ENCODE measurements around the gene IMPA2. TPM values are rescaled to one million over a fixed set of nuclear protein-coding genes. Genes with fewer than 3 reads are reported as not detected.

The IMPA2 gene
- total RNA-seq, 1 donor from 2014 or later = 53.4 TPM

GRCh38 chr18:12008842-12009580 is 27.7 kb downstream of the IMPA2 start:
- Mint-ChIP-seq H3K9me3 (ENCODE audit: low read depth) (no peaks in the 10 kb centered on the region), H3K27ac (peak overlapping the region; percentile 76), H3K27me3 (no peaks in the 10 kb centered on the region), H3K4me3 (ENCODE audit: low read depth) (no peak overlapping the region), H3K36me3 (ENCODE audit: insufficient read depth) (peaks cover 10% of the 10 kb centered on the region), H3K4me1 (ENCODE audit: low read depth) (peaks cover 6% of the 10 kb centered on the region)
- no peak for TF ChIP-seq CTCF (IDR thresholded peaks at IDR 0.05; ENCODE audit: unreplicated experiment)
- DNase-seq (ENCODE audit: low spot score, unreplicated experiment) = no peak

- H3K36me3 Mint-ChIP-seq (ENCODE audit: insufficient read depth) = peaks cover 12% of the 10 kb centered on the region
- peak overlapping the region; percentile 71 for H3K27ac Mint-ChIP-seq
- H3K4me1 Mint-ChIP-seq (ENCODE audit: low read depth) = peaks cover 6% of the 10 kb centered on the region
- H3K27me3 Mint-ChIP-seq = no peaks in the 10 kb centered on the region
- H3K4me3 Mint-ChIP-seq (ENCODE audit: low read depth) = no peak overlapping the region
- DNase-seq (ENCODE audit: low spot score, unreplicated experiment) = no peak
- no peak for TF ChIP-seq CTCF (IDR thresholded peaks at IDR 0.05; ENCODE audit: unreplicated experiment)
- no peaks in the 10 kb centered on the region for H3K9me3 Mint-ChIP-seq (ENCODE audit: low read depth)
Observed at GRCh38 chr18:12009581-12010140, 28.4 kb downstream of the IMPA2 start.

GRCh38 chr18:12010187-12010802 is 29.0 kb downstream of the IMPA2 start:
- Mint-ChIP-seq H3K36me3 (ENCODE audit: insufficient read depth) (peaks cover 13% of the 10 kb centered on the region), H3K4me3 (ENCODE audit: low read depth) (no peak overlapping the region)

GRCh38 chr18:12011199-12011956 is 30.1 kb downstream of the IMPA2 start:
- Mint-ChIP-seq H3K27ac (no peak overlapping the region), H3K4me3 (ENCODE audit: low read depth) (no peak overlapping the region), H3K27me3 (no peaks in the 10 kb centered on the region), H3K9me3 (ENCODE audit: low read depth) (no peaks in the 10 kb centered on the region), H3K36me3 (ENCODE audit: insufficient read depth) (peaks cover 13% of the 10 kb centered on the region), H3K4me1 (ENCODE audit: low read depth) (peaks cover 6% of the 10 kb centered on the region)
- no peak for DNase-seq (ENCODE audit: low spot score, unreplicated experiment)
- TF ChIP-seq CTCF (IDR thresholded peaks at IDR 0.05; ENCODE audit: unreplicated experiment) = no peak

More at GRCh38 chr18:12010187-12010802, 29.0 kb downstream of the IMPA2 start:
- Mint-ChIP-seq H3K4me1 (ENCODE audit: low read depth) (peaks cover 6% of the 10 kb centered on the region), H3K9me3 (ENCODE audit: low read depth) (no peaks in the 10 kb centered on the region), H3K27me3 (no peaks in the 10 kb centered on the region), H3K27ac (no peak overlapping the region)
- TF ChIP-seq CTCF (IDR thresholded peaks at IDR 0.05; ENCODE audit: unreplicated experiment) = peak; percentile 16
- no peak for DNase-seq (ENCODE audit: low spot score, unreplicated experiment)

- Mint-ChIP-seq H3K4me1 (ENCODE audit: low read depth) (peaks cover 6% of the 10 kb centered on the region), H3K9me3 (ENCODE audit: low read depth) (no peaks in the 10 kb centered on the region), H3K27me3 (no peaks in the 10 kb centered on the region), H3K27ac (no peak overlapping the region), H3K36me3 (ENCODE audit: insufficient read depth) (peaks cover 16% of the 10 kb centered on the region), H3K4me3 (ENCODE audit: low read depth) (no peak overlapping the region)
- no peak for TF ChIP-seq CTCF (IDR thresholded peaks at IDR 0.05; ENCODE audit: unreplicated experiment)
- DNase-seq (ENCODE audit: low spot score, unreplicated experiment) = no peak
Observed at GRCh38 chr18:12011957-12012549, 30.7 kb downstream of the IMPA2 start.
